ENCODE measurements around the gene KIAA0319L.
"Not testable (repeated sequence)": the region's sequence is repeated elsewhere in the genome, so short reads cannot be mapped to it uniquely, and the experiment has no call there.

Gene KIAA0319L

DNA sequence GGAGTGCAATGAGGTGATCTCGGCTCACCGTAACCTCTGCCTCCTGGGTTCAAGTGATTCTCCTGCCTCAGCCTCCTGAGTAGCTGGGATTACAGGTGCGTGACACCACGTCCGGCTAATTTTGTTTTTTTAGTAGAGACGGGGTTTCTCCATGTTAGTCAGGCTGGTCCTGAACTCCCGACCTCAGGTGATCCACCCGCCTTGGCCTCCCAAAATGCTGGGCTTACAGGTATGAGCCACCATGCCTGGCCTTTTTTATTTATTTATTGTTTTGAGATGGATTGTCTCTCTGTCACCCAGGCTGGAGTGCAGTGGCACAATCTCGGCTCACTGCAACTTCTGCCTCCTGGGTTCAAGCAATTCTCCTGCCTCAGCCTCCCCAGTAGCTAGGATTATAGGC is 24.4 kb upstream of the KIAA0319L start:
- DNase-seq (ENCODE audit: low read depth): not testable (repeated sequence)

DNA sequence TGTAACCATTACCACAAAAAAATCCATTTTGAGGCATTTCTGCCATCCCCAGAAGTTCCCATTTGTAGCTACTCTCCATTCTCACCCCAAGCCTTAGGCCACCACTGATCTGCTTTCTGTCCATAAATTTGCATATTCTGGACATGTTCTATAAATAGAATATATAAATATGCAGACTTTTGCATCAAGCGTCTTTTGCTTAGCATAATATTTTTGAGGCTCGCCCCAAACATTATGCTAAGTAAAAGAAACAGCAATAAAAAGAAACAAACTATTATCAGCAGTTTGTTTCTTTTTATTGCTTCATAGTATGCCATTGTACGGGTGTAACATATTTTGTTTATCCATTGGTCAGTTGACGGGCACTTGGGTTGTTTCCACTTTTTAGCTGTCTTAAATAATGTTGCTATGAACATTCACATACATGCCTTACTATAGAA is 23.8 kb upstream of the KIAA0319L start:
- DNase-seq (ENCODE audit: low read depth): no peak

DNA sequence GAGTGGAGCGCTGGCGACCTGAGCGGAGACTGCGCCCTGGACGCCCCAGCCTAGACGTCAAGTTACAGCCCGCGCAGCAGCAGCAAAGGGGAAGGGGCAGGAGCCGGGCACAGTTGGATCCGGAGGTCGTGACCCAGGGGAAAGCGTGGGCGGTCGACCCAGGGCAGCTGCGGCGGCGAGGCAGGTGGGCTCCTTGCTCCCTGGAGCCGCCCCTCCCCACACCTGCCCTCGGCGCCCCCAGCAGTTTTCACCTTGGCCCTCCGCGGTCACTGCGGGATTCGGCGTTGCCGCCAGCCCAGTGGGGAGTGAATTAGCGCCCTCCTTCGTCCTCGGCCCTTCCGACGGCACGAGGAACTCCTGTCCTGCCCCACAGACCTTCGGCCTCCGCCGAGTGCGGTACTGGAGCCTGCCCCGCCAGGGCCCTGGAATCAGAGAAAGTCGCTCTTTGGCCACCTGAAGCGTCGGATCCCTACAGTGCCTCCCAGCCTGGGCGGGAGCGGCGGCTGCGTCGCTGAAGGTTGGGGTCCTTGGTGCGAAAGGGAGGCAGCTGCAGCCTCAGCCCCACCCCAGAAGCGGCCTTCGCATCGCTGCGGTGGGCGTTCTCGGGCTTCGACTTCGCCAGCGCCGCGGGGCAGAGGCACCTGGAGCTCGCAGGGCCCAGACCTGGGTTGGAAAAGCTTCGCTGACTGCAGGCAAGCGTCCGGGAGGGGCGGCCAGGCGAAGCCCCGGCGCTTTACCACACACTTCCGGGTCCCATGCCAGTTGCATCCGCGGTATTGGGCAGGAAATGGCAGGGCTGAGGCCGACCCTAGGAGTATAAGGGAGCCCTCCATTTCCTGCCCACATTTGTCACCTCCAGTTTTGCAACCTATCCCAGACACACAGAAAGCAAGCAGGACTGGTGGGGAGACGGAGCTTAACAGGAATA is 20.1 kb upstream of the KIAA0319L start:
- no peak for DNase-seq (ENCODE audit: low read depth)

GRCh38 chr1:35576766-35577070 is 19.5 kb upstream of the KIAA0319L start:
- not testable (repeated sequence) for DNase-seq (ENCODE audit: low read depth)

GRCh38 chr1:35576061-35576765 is 19.0 kb upstream of the KIAA0319L start:
- DNase-seq (ENCODE audit: low read depth): no peak

GRCh38 chr1:35575416-35575958 is 18.3 kb upstream of the KIAA0319L start:
- no peak for DNase-seq (ENCODE audit: low read depth)

DNA sequence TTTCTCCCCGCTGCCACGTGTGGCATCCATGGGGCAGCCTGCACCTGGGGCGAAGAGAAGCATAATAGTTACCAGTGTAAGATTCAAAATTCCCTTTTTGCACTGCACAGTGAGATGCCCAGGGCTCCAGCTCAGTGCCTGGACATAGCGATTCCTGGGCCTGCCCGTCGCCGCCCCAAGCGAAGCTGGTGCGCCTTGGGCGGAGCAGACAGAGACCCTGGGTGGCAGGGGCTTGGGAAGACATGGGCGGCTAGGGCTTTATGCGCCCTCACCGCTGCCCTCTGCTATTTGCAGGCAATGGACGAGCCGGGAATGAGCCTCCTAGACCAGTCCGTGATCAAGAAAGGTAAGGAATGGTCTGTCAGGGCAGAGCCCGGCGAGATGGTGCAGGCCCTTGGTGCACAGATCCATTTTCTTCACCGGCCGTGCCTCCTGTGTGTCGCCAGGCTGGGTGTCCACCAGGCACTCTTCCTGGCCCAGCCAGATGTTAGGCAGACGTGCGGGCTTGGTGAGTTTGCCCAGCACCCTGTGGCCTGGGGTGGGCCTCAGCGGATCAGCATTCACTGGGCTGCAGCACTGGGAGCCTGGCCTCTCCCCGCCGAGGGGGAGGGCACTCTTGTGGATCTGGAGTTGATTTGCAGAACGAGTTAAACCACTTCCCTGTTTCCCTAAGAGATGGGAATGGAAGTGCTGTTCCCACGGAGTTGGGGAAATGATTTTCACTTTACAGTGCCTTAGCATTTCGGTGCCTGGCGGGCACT is 17.6 kb upstream of the KIAA0319L start:
- DNase-seq (ENCODE audit: low read depth): no peak

DNA sequence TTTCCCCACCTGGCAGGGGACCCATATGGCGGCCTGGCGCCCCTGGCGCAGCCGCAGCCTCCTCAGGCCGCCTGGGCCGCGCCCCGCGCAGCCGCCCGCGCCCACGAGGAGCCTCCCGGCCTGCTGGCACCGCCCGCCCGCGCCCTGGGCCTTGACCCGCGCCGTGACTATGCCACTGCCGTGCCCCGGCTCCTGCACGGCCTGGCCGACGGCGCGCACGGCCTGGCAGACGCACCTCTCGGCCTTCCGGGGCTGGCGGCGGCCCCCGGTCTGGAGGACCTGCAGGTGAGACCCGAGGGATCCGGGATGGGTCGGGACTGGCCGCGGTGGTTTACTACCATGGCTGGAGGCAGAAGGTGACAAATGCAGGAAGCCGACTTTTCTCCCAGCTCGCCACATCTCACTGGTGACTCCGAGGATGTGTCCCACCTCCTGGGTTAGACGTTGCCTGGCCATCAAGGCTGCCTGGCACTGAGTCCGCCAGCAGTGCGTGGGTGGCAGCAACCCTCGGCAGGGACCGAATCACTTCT is 17.0 kb upstream of the KIAA0319L start:
- DNase-seq (ENCODE audit: low read depth): no peak

- no peak for DNase-seq (ENCODE audit: low read depth)
These were observed 16.3 kb upstream of the KIAA0319L start, which contains the start of gene TFAP2E for GRCh38 chr1:35573198-35574124. TFAP2E (plus strand) TSS chr1:35573314; CDS start chr1:35573578, 264 bp downstream.

DNA sequence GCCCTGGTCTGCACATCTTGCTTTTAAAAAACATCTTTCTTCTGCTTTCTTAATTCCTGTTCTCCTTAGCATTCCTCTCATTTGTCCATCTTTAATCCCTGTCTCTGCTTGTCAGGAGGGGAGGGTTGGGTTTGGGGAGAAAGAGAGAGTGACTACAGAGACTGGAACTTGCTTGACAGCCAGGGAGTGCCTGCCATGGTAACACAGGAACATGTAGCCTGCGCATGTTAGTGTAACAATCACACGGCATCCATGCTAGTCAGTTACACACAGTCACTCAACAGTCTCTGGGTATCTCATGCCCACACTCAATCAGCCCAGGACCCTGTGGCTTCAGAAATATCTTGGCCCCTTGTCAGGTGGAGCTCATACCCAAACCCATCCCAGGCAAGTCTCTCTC is 15.1 kb upstream of the KIAA0319L start:
- DNase-seq (ENCODE audit: low read depth): no peak

DNA sequence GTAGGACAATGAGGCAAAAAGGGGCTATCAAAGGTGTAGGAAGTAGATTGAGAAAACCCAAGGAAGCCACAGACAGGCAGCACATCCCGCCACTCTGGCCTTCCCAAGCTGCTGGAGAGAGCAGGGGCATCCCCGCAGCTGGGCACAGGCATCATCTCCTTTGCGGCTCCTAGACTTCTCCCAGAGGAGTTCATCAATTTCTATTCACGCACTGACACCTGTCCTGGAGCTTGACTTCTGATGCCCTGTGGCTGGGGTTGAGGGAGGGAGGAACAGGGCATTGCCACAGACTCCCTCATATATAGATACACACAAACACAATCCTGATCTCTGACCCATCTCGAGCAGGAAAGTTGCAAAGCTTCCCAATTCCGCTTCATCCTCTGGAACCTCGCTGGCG is 14.1 kb upstream of the KIAA0319L start:
- no peak for DNase-seq (ENCODE audit: low read depth)

DNA sequence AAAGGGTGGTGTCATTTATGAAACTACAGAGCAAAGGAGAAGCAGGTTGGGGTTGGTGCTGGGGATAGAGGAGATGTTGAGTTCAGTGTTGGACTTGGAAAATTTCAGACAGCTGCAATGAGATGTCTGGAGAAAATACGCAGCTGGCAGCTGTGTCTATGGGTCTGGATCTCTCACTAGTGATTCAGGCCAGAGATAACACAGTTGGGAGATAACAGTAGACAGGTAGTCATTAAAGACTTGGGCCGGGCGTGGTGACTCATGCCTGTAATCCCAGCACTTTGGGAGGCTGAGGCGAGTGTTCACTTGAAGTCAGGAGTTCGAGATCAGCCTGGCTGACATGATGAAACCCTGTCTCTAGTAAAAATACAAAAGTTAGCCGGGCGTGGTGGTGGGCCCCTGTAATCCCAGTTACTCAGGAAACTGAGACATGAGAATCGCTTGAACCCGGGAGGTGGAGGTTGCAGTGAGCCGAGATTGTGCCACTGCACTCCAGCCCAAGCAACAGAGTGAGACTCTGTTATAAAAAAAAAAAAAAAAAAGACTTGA is 13.5 kb upstream of the KIAA0319L start:
- no peak for DNase-seq (ENCODE audit: low read depth)

DNA sequence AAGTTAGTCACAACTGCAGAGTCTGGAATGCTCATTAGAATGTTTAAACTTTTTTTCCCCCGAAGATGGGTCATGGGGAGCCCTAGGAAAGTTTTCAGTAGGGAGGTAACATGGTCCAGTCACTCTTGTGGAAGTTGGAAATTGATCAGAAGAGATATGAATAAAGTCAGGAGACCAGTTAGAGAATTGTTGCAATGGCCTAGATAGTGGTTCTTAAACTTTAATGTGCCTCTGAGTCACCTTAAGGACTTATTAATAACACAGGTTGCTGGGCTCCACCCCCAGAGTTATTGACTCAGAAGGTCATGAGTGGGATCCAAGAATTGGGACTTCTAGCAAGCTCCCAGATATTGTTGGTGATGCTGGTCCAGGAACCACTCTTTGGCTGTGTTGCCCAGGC is 12.7 kb upstream of the KIAA0319L start:
- peak; percentile 34 for DNase-seq (ENCODE audit: low read depth)

DNA sequence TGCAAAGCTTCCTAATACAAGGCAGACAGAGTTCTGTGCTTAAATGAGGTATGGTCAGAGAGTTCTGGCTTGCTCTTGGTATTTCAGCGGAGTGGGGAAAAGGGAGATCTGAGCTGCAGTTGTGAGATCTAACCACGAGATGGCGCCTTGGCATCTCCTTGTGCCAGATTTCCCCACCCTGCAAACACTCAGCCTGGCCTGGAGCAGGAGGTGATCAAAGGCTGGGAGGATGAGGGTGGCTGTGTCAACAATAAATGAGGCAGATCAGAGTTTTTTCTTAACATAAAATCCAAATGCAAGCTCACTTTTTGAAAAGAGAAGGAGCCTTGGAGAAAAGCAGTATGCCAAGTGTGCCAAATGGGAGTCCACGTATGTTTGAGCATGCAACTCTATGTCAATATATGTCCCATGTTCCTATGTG is 11.8 kb upstream of the KIAA0319L start:
- peak; percentile 34 for DNase-seq (ENCODE audit: low read depth)

DNA sequence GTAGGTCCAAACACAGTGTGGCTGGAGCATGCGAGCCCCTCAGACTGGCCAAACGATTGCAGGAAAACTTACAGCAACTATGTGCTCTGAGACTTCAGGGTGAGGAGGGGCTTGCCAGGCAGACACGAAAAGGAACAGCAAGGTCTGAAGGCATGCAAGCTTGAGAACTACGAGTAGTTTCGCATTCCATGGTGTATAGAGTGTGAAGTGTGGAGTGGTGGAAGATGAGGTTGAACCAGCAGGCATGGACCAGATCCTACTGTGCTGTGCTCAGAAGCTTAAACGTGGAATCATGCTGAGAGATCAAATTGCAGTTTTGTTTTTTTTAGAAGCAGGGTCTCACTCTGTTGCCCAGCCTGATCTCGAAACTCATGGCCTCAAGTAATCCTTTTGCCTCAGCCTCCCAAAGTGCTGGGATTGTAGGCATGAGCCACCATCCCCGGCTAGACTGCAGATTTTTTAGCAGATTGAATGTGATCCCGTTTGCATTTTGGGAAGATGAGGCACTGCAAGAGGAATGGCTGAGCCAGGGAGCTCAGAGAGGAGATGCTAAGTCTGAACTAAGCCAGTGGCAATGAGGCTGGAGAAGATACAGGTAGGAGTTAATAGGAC is 10.8 kb upstream of the KIAA0319L start:
- DNase-seq (ENCODE audit: low read depth): no peak

DNA sequence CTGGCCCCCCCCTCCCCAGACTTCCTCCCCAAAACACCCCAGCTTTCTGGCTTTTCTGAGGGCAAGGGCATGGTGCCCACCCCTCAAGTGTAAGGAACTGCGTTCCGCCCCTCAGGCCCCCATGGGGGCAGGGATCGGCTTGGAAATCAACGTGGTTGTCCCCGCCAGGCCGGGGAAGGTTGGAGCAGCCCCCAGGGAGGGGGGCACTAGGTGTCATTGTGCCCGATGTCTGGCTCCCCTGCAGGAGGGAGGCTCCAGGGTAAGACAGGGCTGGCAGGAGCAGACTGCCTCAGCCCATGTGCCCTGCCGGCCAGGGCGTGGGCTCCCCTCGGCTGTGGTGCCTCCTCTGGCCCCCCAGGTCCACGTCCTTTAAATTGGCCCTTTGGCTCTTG is 8.5 kb upstream of the KIAA0319L start:
- DNase-seq (ENCODE audit: low read depth): no peak

DNA sequence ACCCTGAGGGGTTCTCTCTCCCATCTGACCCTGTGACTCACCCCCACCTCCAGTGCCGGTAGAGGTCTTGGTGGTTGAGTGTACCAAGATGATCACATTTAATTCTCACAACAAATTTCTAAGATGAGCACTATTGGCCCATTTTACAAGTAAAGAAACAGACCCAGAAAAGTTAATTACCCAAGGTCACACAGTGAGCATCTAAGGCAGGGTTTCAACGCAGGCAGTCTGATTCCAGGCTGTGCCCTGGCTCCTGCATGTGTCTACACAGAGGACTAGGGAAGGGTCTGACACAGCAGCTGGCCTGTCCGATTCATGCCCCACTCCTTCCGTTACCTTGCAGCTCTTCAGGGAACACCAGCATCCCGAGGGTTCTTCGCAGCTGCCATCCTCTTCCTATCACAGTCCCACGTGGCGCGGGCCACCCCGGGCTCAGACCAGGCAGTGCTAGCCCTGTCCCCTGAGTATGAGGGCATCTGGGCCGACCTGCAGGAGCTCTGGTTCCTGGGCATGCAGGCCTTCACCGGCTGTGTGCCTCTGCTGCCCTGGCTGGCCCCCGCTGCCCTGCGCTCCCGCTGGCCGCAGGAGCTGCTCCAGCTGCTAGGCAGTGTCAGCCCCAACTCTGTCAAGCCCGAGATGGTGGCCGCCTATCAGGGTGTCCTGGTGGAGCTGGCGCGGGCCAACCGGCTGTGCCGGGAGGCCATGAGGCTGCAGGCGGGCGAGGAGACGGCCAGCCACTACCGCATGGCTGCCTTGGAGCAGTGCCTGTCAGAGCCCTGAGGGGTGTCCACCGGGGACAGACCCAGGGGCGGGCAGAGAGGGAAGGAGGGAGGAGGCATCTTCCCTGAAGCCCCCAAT is 7.9 kb upstream of the KIAA0319L start:
- DNase-seq (ENCODE audit: low read depth): no peak

DNA sequence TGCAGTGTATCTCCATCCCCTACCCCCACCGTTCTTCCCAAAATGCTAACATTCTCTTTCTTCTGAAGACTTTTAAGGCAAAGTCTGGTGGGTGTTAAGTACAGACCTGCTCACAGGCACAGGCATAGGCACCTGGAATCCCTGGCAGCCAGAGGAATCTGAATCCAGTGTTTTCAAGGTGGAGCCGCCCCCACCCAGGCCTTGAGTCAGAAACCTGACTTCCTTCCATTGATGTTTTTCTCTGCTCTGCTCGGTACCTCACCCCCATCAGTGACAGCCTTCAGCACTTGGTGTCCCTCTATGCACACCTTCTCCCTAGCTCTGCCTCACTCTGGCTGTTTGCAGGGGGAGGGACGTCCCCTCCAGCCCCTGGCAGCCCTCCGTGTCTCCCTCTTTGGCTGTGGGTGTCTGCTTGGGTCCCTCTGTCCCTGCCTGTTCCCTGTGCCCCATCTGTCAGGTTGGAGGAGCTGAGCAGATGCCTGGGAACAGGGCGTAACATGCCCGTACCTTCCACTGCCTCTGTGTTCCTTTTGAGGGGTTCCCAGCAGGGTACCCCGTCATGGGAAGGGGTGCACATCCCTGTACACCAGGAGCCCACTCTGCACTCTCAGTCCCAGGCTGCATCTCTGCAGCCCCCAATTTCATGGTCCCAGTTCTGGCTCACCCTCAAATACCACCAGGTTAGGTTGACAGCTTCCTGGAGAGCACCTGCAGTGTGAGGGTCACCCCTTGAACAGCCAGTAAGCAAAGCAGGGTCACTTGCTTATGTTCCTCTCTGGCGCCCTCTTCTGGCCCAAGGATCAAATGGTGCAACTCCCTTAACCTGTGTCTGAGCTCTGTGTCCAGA is 7.1 kb upstream of the KIAA0319L start:
- DNase-seq (ENCODE audit: low read depth): peak; percentile 54
